GM19023 (cell line): Measurements from ENCODE around the gene NKPD1.

Experiments used
- ATAC-seq: cut with Tn5 transposase; IDR thresholded peaks from one replicate; pipeline ENCODE4 v1.9.1; 2021; ENCODE audit warnings: mild to moderate bottlenecking, moderate library complexity; ENCODE audit not compliant: unreplicated experiment

The NKPD1 gene

GRCh38 chr19:45140533-45140932, 20.2 kb downstream of the NKPD1 start:
- no peak for ATAC-seq

GRCh38 chr19:45140144-45140503, 20.7 kb downstream of the NKPD1 start:
- no peak for ATAC-seq

GRCh38 chr19:45139286-45140143, 21.3 kb downstream of the NKPD1 start:
- no peak for ATAC-seq

- ATAC-seq: no peak
Observed at GRCh38 chr19:45138303-45138751, 22.5 kb downstream of the NKPD1 start.

GRCh38 chr19:45137179-45137761, 23.5 kb downstream of the NKPD1 start:
- peak; percentile 63 for ATAC-seq

- no peak for ATAC-seq
Observed at GRCh38 chr19:45136507-45137178, 24.1 kb downstream of the NKPD1 start.

GRCh38 chr19:45135176-45135885, 25.5 kb downstream of the NKPD1 start:
- ATAC-seq: no peak

- ATAC-seq: no peak
Observed at GRCh38 chr19:45133661-45134060, 27.1 kb downstream of the NKPD1 start.

- ATAC-seq: no peak
Observed at GRCh38 chr19:45130888-45131615, 29.7 kb downstream of the NKPD1 start.

GRCh38 chr19:45130236-45130635, 30.5 kb downstream of the NKPD1 start:
- no peak for ATAC-seq

- ATAC-seq: no peak
Observed at GRCh38 chr19:45128806-45129205, 32.0 kb downstream of the NKPD1 start.

- ATAC-seq: no peak
Observed at GRCh38 chr19:45128146-45128545, 32.6 kb downstream of the NKPD1 start.

GRCh38 chr19:45126654-45127053, 34.1 kb downstream of the NKPD1 start:
- no peak for ATAC-seq

- ATAC-seq: peak; percentile 60
Observed at GRCh38 chr19:45125975-45126493, 34.7 kb downstream of the NKPD1 start.

GRCh38 chr19:45125360-45125759, 35.4 kb downstream of the NKPD1 start:
- no peak for ATAC-seq

GRCh38 chr19:45124021-45124420, 36.8 kb downstream of the NKPD1 start:
- no peak for ATAC-seq

- no peak for ATAC-seq
Observed at GRCh38 chr19:45123440-45123850, 37.3 kb downstream of the NKPD1 start.

GRCh38 chr19:45122832-45123231, 38.0 kb downstream of the NKPD1 start:
- no peak for ATAC-seq

GRCh38 chr19:45121827-45122345, 38.9 kb downstream of the NKPD1 start:
- no peak for ATAC-seq

GRCh38 chr19:45119582-45119981, 41.2 kb downstream of the NKPD1 start:
- no peak for ATAC-seq
